SK-N-SH (cell line): ENCODE results near the gene SPATA31D4. TPM values are rescaled to one million over a fixed set of nuclear protein-coding genes. Genes with fewer than 3 reads are reported as not detected.

Experiments used
- CTCF ChIA-PET: fragments of 300-600, 350-600 bp; formaldehyde crosslinking; extraction: SDS; loops from one replicate; lab custom pipeline; 2021; lab: Yijun Ruan, JAX
- POLR2A ChIA-PET: fragments of 350-600 bp; sonication (Branson Sonifier 250); formaldehyde crosslinking; extraction: SDS; loops from one replicate; lab custom pipeline; 2020; ENCODE audit warnings: antibody characterized with exemption, inconsistent platforms; lab: Yijun Ruan, JAX
- DNase-seq: peaks from one replicate; pipeline ENCODE4 v3.0.0; 2012
- H2AFZ ChIP-seq: fragments of 200-600 bp; sonication (generic); 2 replicates; pipeline ENCODE4 v1.8.1; 2016; ENCODE audit warnings: antibody characterized with exemption, mild to moderate bottlenecking, low read depth
- H3F3A ChIP-seq: fragments of 200-600 bp; sonication (generic); replicated peaks from 2 replicates; pipeline ENCODE3; 2016; ENCODE audit warnings: antibody characterized with exemption, mild to moderate bottlenecking; ENCODE audit not compliant: insufficient read depth
- H3K27ac ChIP-seq, 2 experiments: fragments of 200-500 bp in 1 of 2; fragments of 200-600 bp in 1 of 2; sonication (Bioruptor generic) in 1 of 2; sonication (generic), shearing (Covaris generic) in 1 of 2; 2 replicates each; pipeline versions ENCODE4 v1.5.1 to v1.6.1; 2014 to 2016; ENCODE audit warnings: low read depth in 2 of 2, inconsistent platforms in 1 of 2, low read length in 1 of 2, mild to moderate bottlenecking in 1 of 2, mixed read lengths in 1 of 2
- H3K27me3 ChIP-seq: fragments of 200-600 bp; sonication (generic), shearing (Covaris generic); 2 replicates; pipeline ENCODE4 v1.6.1; 2016; ENCODE audit warnings: mixed run types; ENCODE audit not compliant: insufficient read depth
- H3K36me3 ChIP-seq, 2 experiments: fragments of 200-500 bp in 1 of 2; fragments of 200-600 bp in 1 of 2; sonication (Bioruptor generic) in 1 of 2; sonication (generic) in 1 of 2; replicated peaks in 1 of 2; 2 replicates each; pipeline versions ENCODE3 to v1.5.1; 2014 to 2016; ENCODE audit warnings: low read length in 1 of 2, mild to moderate bottlenecking in 1 of 2; ENCODE audit not compliant: insufficient read depth in 2 of 2, control insufficient read depth in 1 of 2
- H3K4me1 ChIP-seq, 2 experiments: fragments of 200-500 bp in 1 of 2; fragments of 200-600 bp in 1 of 2; sonication (Bioruptor generic) in 1 of 2; sonication (generic), shearing (Covaris generic) in 1 of 2; 2 replicates each; pipeline versions ENCODE4 v1.5.1 to v1.6.1; 2014 to 2016; ENCODE audit warnings: low read depth in 1 of 2, low read length in 1 of 2, mixed run types in 1 of 2; ENCODE audit not compliant: insufficient read depth in 2 of 2, control insufficient read depth in 1 of 2
- H3K4me2 ChIP-seq: fragments of 200-600 bp; sonication (generic), shearing (Covaris generic); 2 replicates; pipeline ENCODE4 v1.6.1; 2017; ENCODE audit warnings: mixed run types
- H3K4me3 ChIP-seq, 2 experiments: fragments of 200-500 bp in 1 of 2; fragments of 200-600 bp in 1 of 2; sonication (Bioruptor generic) in 1 of 2; sonication (generic), shearing (Covaris generic) in 1 of 2; 2 replicates each; pipeline versions ENCODE4 v1.5.1 to v1.8.1; 2014 to 2016; ENCODE audit warnings: low read depth in 2 of 2, inconsistent platforms in 1 of 2, low read length in 1 of 2, mild to moderate bottlenecking in 1 of 2, mixed read lengths in 1 of 2, moderate library complexity in 1 of 2
- H3K79me2 ChIP-seq: fragments of 200-600 bp; sonication (generic); 2 replicates; pipeline ENCODE4 v1.8.1; 2017; ENCODE audit warnings: mild to moderate bottlenecking; ENCODE audit not compliant: insufficient read depth
- H3K9ac ChIP-seq: fragments of 200-600 bp; sonication (generic); 2 replicates; pipeline ENCODE4 v1.6.1; 2017; ENCODE audit warnings: mixed run types
- H3K9me2 ChIP-seq: fragments of 200-600 bp; sonication (generic); 2 replicates; pipeline ENCODE4 v1.6.1; 2017; ENCODE audit warnings: mixed run types
- H3K9me3 ChIP-seq: fragments of 200-600 bp; sonication (generic); 2 replicates; pipeline ENCODE4 v1.6.1; 2017; ENCODE audit warnings: mixed run types, mild to moderate bottlenecking, moderate library complexity
- H4K20me1 ChIP-seq: fragments of 200-600 bp; sonication (generic); 2 replicates; pipeline ENCODE4 v1.6.1; 2017; ENCODE audit warnings: mild to moderate bottlenecking, mixed run types; ENCODE audit not compliant: insufficient read depth
- ELF1 ChIP-seq: IDR thresholded peaks from 2 replicates; pipeline ENCODE4 v1.4.0; 2012
- FOSL2 ChIP-seq: IDR thresholded peaks from 2 replicates; pipeline ENCODE4 v1.4.0; 2012; ENCODE audit warnings: low read depth, mild to moderate bottlenecking, moderate library complexity, borderline replicate concordance
- FOXJ3 ChIP-seq: sonication (generic); formaldehyde crosslinking; IDR thresholded peaks from 2 replicates; pipeline ENCODE4 v1.5.1; 2020; ENCODE audit warnings: mild to moderate bottlenecking, missing genetic modification reagents
- JUND ChIP-seq: IDR thresholded peaks from 2 replicates; pipeline ENCODE4 v1.4.0; 2012
- MEF2A ChIP-seq: IDR thresholded peaks from 2 replicates; pipeline ENCODE4 v1.4.0; 2012; ENCODE audit warnings: low read depth, borderline replicate concordance
- NRF1 ChIP-seq: IDR thresholded peaks from 2 replicates; pipeline ENCODE4 v1.6.1; 2012; ENCODE audit warnings: low read depth, mild to moderate bottlenecking, low read length
- RAD21 ChIP-seq: IDR thresholded peaks from 2 replicates; pipeline ENCODE4 v1.6.1; 2012; ENCODE audit warnings: mild to moderate bottlenecking, low read length
- REST ChIP-seq: IDR thresholded peaks from 2 replicates; pipeline ENCODE4 v1.6.1; 2012; ENCODE audit warnings: mild to moderate bottlenecking, low read depth, low read length, moderate library complexity
- RFX5 ChIP-seq: IDR thresholded peaks from 2 replicates; pipeline ENCODE4 v1.6.1; 2012; ENCODE audit warnings: mild to moderate bottlenecking, improper control_type of control experiment, low read length
- RXRA ChIP-seq: IDR thresholded peaks from 2 replicates; pipeline ENCODE4 v1.4.0; 2012; ENCODE audit warnings: low read depth, mild to moderate bottlenecking, borderline replicate concordance
- SMC3 ChIP-seq: IDR thresholded peaks from 2 replicates; pipeline ENCODE4 v1.6.1; 2012; ENCODE audit warnings: low read depth, low read length, improper control_type of control experiment
- TAF1 ChIP-seq: IDR thresholded peaks from 2 replicates; pipeline ENCODE4 v1.6.1; 2012; ENCODE audit warnings: low read depth, mild to moderate bottlenecking, low read length, moderate library complexity, borderline replicate concordance
- USF1 ChIP-seq: IDR thresholded peaks from 2 replicates; pipeline ENCODE4 v1.4.0; 2012; ENCODE audit warnings: low read depth, borderline replicate concordance
- WGBS: methylation state at CpG from one replicate; pipeline ENCODE4 v1.1.6; 2017; ENCODE audit warnings: low lambda C conversion rate; 5-methylcytosine and 5-hydroxymethylcytosine counted together
- polyA plus RNA-seq, 3 experiments: library from polyadenylated mRNA; depleted of rRNA; stranded (reverse); fragments of >200 nt; gene quantifications; 2 replicates each; pipeline ENCODE4 v1.2.3, GENCODE V29; 2012
- TF ChIP-seq, protein P1 (sequence below): fragments of 150-350 bp; IDR thresholded peaks from 2 replicates; pipeline ENCODE4 v1.6.1; 2017; ENCODE audit warnings: antibody characterized with exemption, low read length, low read depth, borderline replicate concordance

SPATA31D4 gene
- polyA plus RNA-seq, 1 of the 3 experiments (the other 2 are of a cell fraction): not detected

GRCh38 chr9:81976351-81976750 lies 48.1 kb downstream of the SPATA31D4 start:
- 80% methylated on average over 9 of the region's 11 CpGs for WGBS
- Histone ChIP-seq H4K20me1 (no peaks in the 10 kb centered on the region), H3K4me2 (no peak overlapping the region), H3K9me3 (no peaks in the 10 kb centered on the region), H3F3A (no peaks in the 10 kb centered on the region), H3K9me2 (no peaks in the 10 kb centered on the region), H3K4me3 (no peak overlapping the region), H3K27me3 (no peaks in the 10 kb centered on the region), H3K27ac (no peak overlapping the region), H2AFZ (no peak overlapping the region), H3K79me2 (no peaks in the 10 kb centered on the region), H3K9ac (no peak overlapping the region), H3K36me3 (no peaks in the 10 kb centered on the region), H3K4me1 (no peaks in the 10 kb centered on the region)
- no peak for TF ChIP-seq FOXJ3
- TF ChIP-seq REST: no peak
- TF ChIP-seq RAD21: no peak
- no peak for TF ChIP-seq JUND
- no peak for TF ChIP-seq RFX5
- TF ChIP-seq SMC3: no peak
- TF ChIP-seq USF1: no peak
- DNase-seq: no peak
- CTCF ChIA-PET: no interaction called here
- POLR2A ChIA-PET: no interaction called here

- no peaks in the 10 kb centered on the region for H3K9me3 ChIP-seq
- no peaks in the 10 kb centered on the region for H3K79me2 ChIP-seq
- ChIA-PET CTCF (no interaction called here), POLR2A (no interaction called here)
- no peaks in the 10 kb centered on the region for H3K36me3 ChIP-seq
- 74% methylated on average over 2 of the region's 2 CpGs for WGBS
- no peak overlapping the region for H3K4me2 ChIP-seq
- no peaks in the 10 kb centered on the region for H3K4me1 ChIP-seq
- H3K9me2 ChIP-seq: no peaks in the 10 kb centered on the region
- H3F3A ChIP-seq: no peaks in the 10 kb centered on the region
- DNase-seq: no peak
- no peak overlapping the region for H3K9ac ChIP-seq
- no peaks in the 10 kb centered on the region for H3K27me3 ChIP-seq
- H2AFZ ChIP-seq: no peak overlapping the region
- H4K20me1 ChIP-seq: no peaks in the 10 kb centered on the region
- no peak overlapping the region for H3K27ac ChIP-seq
- H3K4me3 ChIP-seq: no peak overlapping the region
- TF ChIP-seq USF1 (no peak), JUND (no peak), ELF1 (no peak), MEF2A (no peak), NRF1 (no peak), FOSL2 (no peak), TAF1 (no peak), RXRA (no peak)
- TF ChIP-seq, protein P1, sequence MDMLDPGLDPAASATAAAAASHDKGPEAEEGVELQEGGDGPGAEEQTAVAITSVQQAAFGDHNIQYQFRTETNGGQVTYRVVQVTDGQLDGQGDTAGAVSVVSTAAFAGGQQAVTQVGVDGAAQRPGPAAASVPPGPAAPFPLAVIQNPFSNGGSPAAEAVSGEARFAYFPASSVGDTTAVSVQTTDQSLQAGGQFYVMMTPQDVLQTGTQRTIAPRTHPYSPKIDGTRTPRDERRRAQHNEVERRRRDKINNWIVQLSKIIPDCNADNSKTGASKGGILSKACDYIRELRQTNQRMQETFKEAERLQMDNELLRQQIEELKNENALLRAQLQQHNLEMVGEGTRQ: no peak
Observed at GRCh38 chr9:81979196-81979595, 51.0 kb downstream of the SPATA31D4 start.
